ENCODE results near the gene LY6G5C. TPM values are rescaled to one million over a fixed set of nuclear protein-coding genes. Genes with fewer than 3 reads are reported as not detected.

LY6G5C gene
- total and polyA plus RNA-seq, 2 donors (not counting 1 experiment from before 2014, with no cell fraction given): 0.76 to 3.4 TPM

DNA sequence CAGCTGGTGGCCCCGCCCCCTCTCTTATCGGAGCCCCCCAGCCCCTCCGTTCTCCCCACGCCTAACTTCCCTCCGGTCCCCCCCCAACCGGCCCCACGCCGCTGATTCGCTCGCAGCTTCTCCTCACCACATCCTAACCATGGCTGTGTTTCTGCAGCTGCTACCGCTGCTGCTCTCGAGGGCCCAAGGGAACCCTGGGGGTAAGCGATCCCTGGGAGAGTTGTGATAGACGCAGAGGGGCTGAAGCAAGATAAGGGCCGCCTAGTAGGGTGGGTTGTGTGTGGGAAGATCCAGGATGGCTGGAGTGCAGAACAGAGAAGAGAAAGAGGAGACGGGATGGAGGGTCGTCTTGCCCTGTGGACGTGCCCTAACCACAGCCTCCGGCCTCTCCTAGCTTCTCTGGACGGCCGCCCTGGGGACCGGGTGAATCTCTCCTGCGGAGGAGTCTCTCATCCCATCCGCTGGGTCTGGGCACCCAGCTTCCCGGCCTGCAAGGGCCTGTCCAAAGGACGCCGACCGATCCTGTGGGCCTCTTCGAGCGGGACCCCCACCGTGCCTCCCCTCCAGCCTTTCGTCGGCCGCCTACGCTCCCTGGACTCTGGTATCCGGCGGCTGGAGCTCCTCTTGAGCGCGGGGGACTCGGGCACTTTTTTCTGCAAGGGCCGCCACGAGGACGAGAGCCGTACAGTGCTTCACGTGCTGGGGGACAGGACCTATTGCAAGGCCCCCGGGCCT, 42.5 kb upstream of the LY6G5C start, which contains the start of gene MPIG6B:
MPIG6B (plus strand) TSS at position 129 of the 735 bp plus-strand sequence; CDS start at position 140, 11 bp downstream.
- Mint-ChIP-seq H3K27ac (peak within 1 kb of the TSS; percentile 53), H3K4me1 (peaks cover 46% of the 10 kb centered on the region), H3K27me3 (no peaks in the 10 kb centered on the region), H3K9me3 (ENCODE audit: insufficient read depth) (no peaks in the 10 kb centered on the region), H3K4me3 (peak within 1 kb of the TSS; percentile 2)
- Histone ChIP-seq H3K4me1 (ENCODE audit: control insufficient read depth in 2 of 2, insufficient read depth in 2 of 2, low read length in 2 of 2) (peaks cover 31 to 39% of the 10 kb centered on the region in 2 donors), H3K27ac (ENCODE audit: low read length in 2 of 2) (peak within 1 kb of the TSS in 1 of 2 donors; percentile 27), H2AFZ (ENCODE audit: insufficient read depth, low read depth, low read length, poor library complexity, severe bottlenecking) (peak within 1 kb of the TSS; percentile 64), H3K36me3 (replicated peaks in 1 of 2; ENCODE audit: control extremely low read depth in 1 of 2, control insufficient read depth in 1 of 2, extremely low read depth in 1 of 2, insufficient read depth in 2 of 2, low read length in 1 of 2) (peaks cover 0 to 18% of the 10 kb centered on the region in 2 experiments), H3K4me2 (replicated peaks; ENCODE audit: low read depth, low read length, poor library complexity, severe bottlenecking) (peak within 1 kb of the TSS; percentile 58), H4K20me1 (ENCODE audit: control insufficient read depth, insufficient read depth, low read length, poor library complexity, severe bottlenecking) (no peaks in the 10 kb centered on the region), H3K79me2 (ENCODE audit: control insufficient read depth, insufficient read depth, low read length) (peaks cover 5% of the 10 kb centered on the region), H3K4me3 (ENCODE audit: control extremely low read depth in 1 of 5, extremely low read depth in 1 of 5, insufficient read depth in 1 of 5, low read depth in 2 of 5, low read length in 4 of 5) (peak within 1 kb of the TSS in 2 of 5 experiments; percentile 8 to 12), H3K9ac (ENCODE audit: low read length) (no peak within 1 kb of the TSS), H3K27me3 (replicated peaks in 1 of 4; ENCODE audit: control extremely low read depth in 1 of 4, control insufficient read depth in 3 of 4, insufficient read depth in 4 of 4, low read length in 3 of 4) (no peaks in the 10 kb centered on the region), H3K9me3 (ENCODE audit: control extremely low read depth in 1 of 3, control insufficient read depth in 2 of 3, insufficient read depth in 1 of 3, low read length in 2 of 3) (no peaks in the 10 kb centered on the region)
- intact Hi-C loops (cut with micrococcal nuclease): no loop called here
- DNase-seq: no peak
- no peak for ATAC-seq (ENCODE audit: low read depth)
- POLR2A ChIA-PET: interaction anchor here (0.5 to 1.5 kb wide), 3 partner anchors 29 to 162 kb away, joined by 4 to 8 read pairs (median 8); no protein-coding TSS in a partner anchor
- WGBS (ENCODE audit: insufficient coverage): 51% methylated on average over 36 of the region's 46 CpGs
- CTCF ChIA-PET: interaction anchor here (0.9 to 1.1 kb wide), 2 partner anchors 15 to 39 kb away, joined by 3 to 6 read pairs; no protein-coding TSS in a partner anchor
- TF ChIP-seq EZH2 (IDR thresholded peaks at IDR 0.05; ENCODE audit: borderline replicate concordance, insufficient read depth, low read depth, low read length, poor library complexity, severe bottlenecking): no peak
- TF ChIP-seq, protein P1, sequence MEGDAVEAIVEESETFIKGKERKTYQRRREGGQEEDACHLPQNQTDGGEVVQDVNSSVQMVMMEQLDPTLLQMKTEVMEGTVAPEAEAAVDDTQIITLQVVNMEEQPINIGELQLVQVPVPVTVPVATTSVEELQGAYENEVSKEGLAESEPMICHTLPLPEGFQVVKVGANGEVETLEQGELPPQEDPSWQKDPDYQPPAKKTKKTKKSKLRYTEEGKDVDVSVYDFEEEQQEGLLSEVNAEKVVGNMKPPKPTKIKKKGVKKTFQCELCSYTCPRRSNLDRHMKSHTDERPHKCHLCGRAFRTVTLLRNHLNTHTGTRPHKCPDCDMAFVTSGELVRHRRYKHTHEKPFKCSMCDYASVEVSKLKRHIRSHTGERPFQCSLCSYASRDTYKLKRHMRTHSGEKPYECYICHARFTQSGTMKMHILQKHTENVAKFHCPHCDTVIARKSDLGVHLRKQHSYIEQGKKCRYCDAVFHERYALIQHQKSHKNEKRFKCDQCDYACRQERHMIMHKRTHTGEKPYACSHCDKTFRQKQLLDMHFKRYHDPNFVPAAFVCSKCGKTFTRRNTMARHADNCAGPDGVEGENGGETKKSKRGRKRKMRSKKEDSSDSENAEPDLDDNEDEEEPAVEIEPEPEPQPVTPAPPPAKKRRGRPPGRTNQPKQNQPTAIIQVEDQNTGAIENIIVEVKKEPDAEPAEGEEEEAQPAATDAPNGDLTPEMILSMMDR (IDR thresholded peaks at IDR 0.05): no peak

DNA sequence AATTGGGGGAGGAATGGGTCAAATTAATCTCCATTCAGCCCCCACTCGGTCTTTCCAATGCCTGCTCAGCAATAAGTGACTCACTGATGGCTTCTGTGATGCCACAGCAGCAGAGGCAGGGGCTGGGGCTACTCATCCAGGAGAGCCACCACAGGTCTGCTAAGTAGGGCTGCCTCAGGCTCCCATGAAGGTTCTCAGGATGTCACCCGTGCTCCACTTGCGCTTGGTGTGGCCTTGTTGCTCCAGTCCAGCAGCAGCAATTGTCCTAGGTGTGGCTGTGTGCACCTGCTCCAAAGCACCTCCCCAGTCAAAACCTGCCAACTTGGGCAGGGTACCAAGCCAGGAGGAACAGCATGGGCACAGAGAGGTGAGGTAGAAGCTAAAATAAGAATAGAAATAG, 41.3 kb upstream of the LY6G5C start:
- intact Hi-C loops (cut with micrococcal nuclease): no loop called here
- no peak overlapping the region for H3K27ac ChIP-seq (ENCODE audit: low read length in 2 of 2)
- H2AFZ ChIP-seq (ENCODE audit: insufficient read depth, low read depth, low read length, poor library complexity, severe bottlenecking): no peak overlapping the region
- 100% methylated on average over 2 of the region's 3 CpGs for WGBS (ENCODE audit: insufficient coverage)
- ATAC-seq (ENCODE audit: low read depth) (no peak), DNase-seq (no peak)
- CTCF ChIA-PET: no interaction called here
- POLR2A ChIA-PET: no interaction called here
- no peaks in the 10 kb centered on the region for H4K20me1 ChIP-seq (ENCODE audit: control insufficient read depth, insufficient read depth, low read length, poor library complexity, severe bottlenecking)
- no peak overlapping the region for H3K9ac ChIP-seq (ENCODE audit: low read length)
- Mint-ChIP-seq H3K27me3 (no peaks in the 10 kb centered on the region), H3K27ac (no peak overlapping the region), H3K4me1 (peaks cover 35% of the 10 kb centered on the region), H3K4me3 (no peak overlapping the region), H3K9me3 (ENCODE audit: insufficient read depth) (no peaks in the 10 kb centered on the region)
- H3K36me3 ChIP-seq (replicated peaks in 1 of 2; ENCODE audit: control extremely low read depth in 1 of 2, control insufficient read depth in 1 of 2, extremely low read depth in 1 of 2, insufficient read depth in 2 of 2, low read length in 1 of 2): peaks cover 0 to 17% of the 10 kb centered on the region in 2 experiments
- TF ChIP-seq EZH2 (IDR thresholded peaks at IDR 0.05; ENCODE audit: borderline replicate concordance, insufficient read depth, low read depth, low read length, poor library complexity, severe bottlenecking): no peak
- TF ChIP-seq, protein P1 (IDR thresholded peaks at IDR 0.05): no peak
- H3K4me2 ChIP-seq (replicated peaks; ENCODE audit: low read depth, low read length, poor library complexity, severe bottlenecking): no peak overlapping the region
- H3K79me2 ChIP-seq (ENCODE audit: control insufficient read depth, insufficient read depth, low read length): peaks cover 5% of the 10 kb centered on the region
- no peak overlapping the region for H3K4me3 ChIP-seq (ENCODE audit: control extremely low read depth in 1 of 5, extremely low read depth in 1 of 5, insufficient read depth in 1 of 5, low read depth in 2 of 5, low read length in 4 of 5)
- H3K4me1 ChIP-seq (ENCODE audit: control insufficient read depth in 2 of 2, insufficient read depth in 2 of 2, low read length in 2 of 2): peaks cover 19 to 26% of the 10 kb centered on the region in 2 donors
- H3K9me3 ChIP-seq (ENCODE audit: control extremely low read depth in 1 of 3, control insufficient read depth in 2 of 3, insufficient read depth in 1 of 3, low read length in 2 of 3): no peaks in the 10 kb centered on the region
- no peaks in the 10 kb centered on the region for H3K27me3 ChIP-seq (replicated peaks in 1 of 4; ENCODE audit: control extremely low read depth in 1 of 4, control insufficient read depth in 3 of 4, insufficient read depth in 4 of 4, low read length in 3 of 4)

Data from B cell (primary cell).